HepG2 (cell line): Measurements from ENCODE around the gene POLL. TPM values are rescaled to one million over a fixed set of nuclear protein-coding genes. Genes with fewer than 3 reads are reported as not detected.

ENCODE experiments used
- ATAC-seq: fragments of 200-7000 bp; cut with Tn5 transposase; 3 replicates; pipeline ENCODE4 v1.9.1; 2020; ENCODE audit warnings: mild to moderate bottlenecking, moderate library complexity
- BruUV-seq: library from RNA; stranded (reverse); fragments of 400-500 nt; replicated peaks from 2 replicates; lab custom pipeline; 2021; lab: Mats Ljungman, UMichigan
- CTCF ChIA-PET: fragments of 300-600 bp; formaldehyde crosslinking; extraction: SDS; loops from one replicate; lab custom pipeline; 2021; ENCODE audit warnings: low total read pairs, inconsistent platforms, low intra/inter-chr PET ratio; lab: Yijun Ruan, JAX
- POLR2A ChIA-PET: fragments of 350-600 bp; sonication (Branson Sonifier 250); formaldehyde crosslinking; loops from one replicate; lab custom pipeline; 2020; ENCODE audit warnings: antibody characterized with exemption, inconsistent platforms; lab: Yijun Ruan, JAX
- DNase-seq: peaks from one replicate; pipeline ENCODE4 v3.0.0-alpha.2; 2015; ENCODE audit warnings: low spot score
- FAIRE-seq: peaks from 3 replicates; lab custom pipeline; 2011; peaks lifted over from hg19 to GRCh38; lab: Jason Lieb, UNC
- H2AFZ ChIP-seq: one replicate; pipeline ENCODE4 v1.6.1; 2011; ENCODE audit warnings: low read length, inconsistent platforms
- H3K27ac ChIP-seq: fragments of 300-600 bp; 3 replicates; pipeline ENCODE4 v1.8.0; 2011; ENCODE audit warnings: mixed run types, mild to moderate bottlenecking, mixed read lengths, low read length, inconsistent platforms; ENCODE audit not compliant: insufficient read depth; ENCODE audit errors: extremely low read length
- H3K27me3 ChIP-seq, 2 experiments: fragments of 200-600 bp in 1 of 2; 2 replicates in 1 of 2; 3 replicates in 1 of 2; pipeline versions ENCODE4 v1.6.0 to v1.8.0; 2011; ENCODE audit warnings: low read length in 2 of 2, mild to moderate bottlenecking in 2 of 2, moderate library complexity in 2 of 2, inconsistent platforms in 1 of 2; ENCODE audit not compliant: insufficient read depth in 2 of 2, control insufficient read depth in 1 of 2
- H3K36me3 ChIP-seq, 2 experiments: fragments of 200-600 bp in 1 of 2; replicated peaks in 1 of 2; 2 replicates in 1 of 2; 3 replicates in 1 of 2; pipeline versions ENCODE4 v1.5.1 to v1.8.0; 2011; ENCODE audit warnings: low read length in 2 of 2, inconsistent platforms in 1 of 2; ENCODE audit not compliant: insufficient read depth in 2 of 2, control insufficient read depth in 1 of 2
- H3K4me1 ChIP-seq: 2 replicates; pipeline ENCODE4 v1.5.1; 2012; ENCODE audit warnings: low read length, inconsistent platforms; ENCODE audit not compliant: insufficient read depth
- H3K4me2 ChIP-seq: 2 replicates; pipeline ENCODE4 v1.6.0; 2011; ENCODE audit warnings: low read depth, low read length, inconsistent platforms
- H3K4me3 ChIP-seq, 3 experiments: fragments of 200-600 bp in 1 of 3; sonication (generic), shearing (Covaris generic) in 1 of 3; replicated peaks in 1 of 3; 2 replicates each; pipeline ENCODE4 v1.5.1; 2011 to 2016; ENCODE audit warnings: low read length in 3 of 3, inconsistent platforms in 2 of 3, low read depth in 2 of 3, mild to moderate bottlenecking in 2 of 3, control low read depth in 1 of 3, mixed read lengths in 1 of 3; ENCODE audit not compliant: insufficient read depth in 1 of 3
- H3K79me2 ChIP-seq: one replicate; pipeline ENCODE4 v1.6.1; 2011; ENCODE audit warnings: low read length, inconsistent platforms; ENCODE audit not compliant: insufficient read depth
- H3K9ac ChIP-seq: 2 replicates; pipeline ENCODE4 v1.6.0; 2011; ENCODE audit warnings: mild to moderate bottlenecking, low read depth, low read length, inconsistent platforms; ENCODE audit not compliant: insufficient read depth
- H3K9me3 ChIP-seq: 2 replicates; pipeline ENCODE4 v1.5.1; 2012; ENCODE audit warnings: mild to moderate bottlenecking, low read length
- H4K20me1 ChIP-seq: 2 replicates; pipeline ENCODE4 v1.6.0; 2011; ENCODE audit warnings: inconsistent platforms, mild to moderate bottlenecking, low read length, moderate library complexity; ENCODE audit not compliant: insufficient read depth
- ATF3 ChIP-seq: sonication (generic); formaldehyde crosslinking; IDR thresholded peaks from 2 replicates; pipeline ENCODE4 v1.4.0; 2020; ENCODE audit warnings: missing genetic modification reagents
- BCL6 ChIP-seq: IDR thresholded peaks from 2 replicates; pipeline ENCODE4 v1.6.1; 2016; ENCODE audit warnings: missing genetic modification reagents, missing compliant biosample characterization
- DRAP1 ChIP-seq: IDR thresholded peaks from 2 replicates; pipeline ENCODE4 v1.6.1; 2016; ENCODE audit warnings: missing genetic modification reagents, missing compliant biosample characterization
- FOXK1 ChIP-seq: sonication (generic); formaldehyde crosslinking; IDR thresholded peaks from 2 replicates; pipeline ENCODE4 v1.4.0; 2020; ENCODE audit warnings: low read depth, missing genetic modification reagents, borderline replicate concordance
- HNF4G ChIP-seq, 2 experiments: sonication (generic) in 1 of 2; formaldehyde crosslinking in 1 of 2; IDR thresholded peaks; 2 replicates each; pipeline versions ENCODE4 v1.4.0 to v1.6.1; 2011 to 2020; ENCODE audit warnings: borderline replicate concordance in 2 of 2, low read depth in 2 of 2, mild to moderate bottlenecking in 2 of 2, low read length in 1 of 2, missing genetic modification reagents in 1 of 2, moderate library complexity in 1 of 2
- ISX ChIP-seq: sonication (generic); formaldehyde crosslinking; conservative IDR thresholded peaks from 2 replicates; pipeline ENCODE4 v1.5.0; 2020; ENCODE audit warnings: missing genetic modification reagents
- KAT2B ChIP-seq: fragments of 150-350 bp; IDR thresholded peaks from 2 replicates; pipeline ENCODE4 v1.6.1; 2014; ENCODE audit warnings: low read depth, low read length, borderline replicate concordance
- KLF9 ChIP-seq: IDR thresholded peaks from 2 replicates; pipeline ENCODE4 v1.6.1; 2016; ENCODE audit warnings: low read depth
- NPAS2 ChIP-seq: sonication (generic); formaldehyde crosslinking; IDR thresholded peaks from 2 replicates; pipeline ENCODE4 v1.8.0; 2022; ENCODE audit warnings: mild to moderate bottlenecking, missing genetic modification reagents, borderline replicate concordance
- PCBP1 ChIP-seq: fragments of 200-400 bp; formaldehyde crosslinking; IDR thresholded peaks from 2 replicates; pipeline ENCODE4 v1.6.1; 2017; ENCODE audit warnings: mild to moderate bottlenecking, low read depth, low read length, borderline replicate concordance
- THAP9 ChIP-seq: sonication (generic); formaldehyde crosslinking; IDR thresholded peaks from 2 replicates; pipeline ENCODE4; 2020; ENCODE audit warnings: missing genetic modification reagents, mild to moderate bottlenecking, borderline replicate concordance
- TRIM24 ChIP-seq: sonication (generic); formaldehyde crosslinking; IDR thresholded peaks from 2 replicates; pipeline ENCODE4 v1.8.0; 2022; ENCODE audit warnings: mild to moderate bottlenecking, missing genetic modification reagents
- ZBTB8A ChIP-seq: sonication (generic); formaldehyde crosslinking; IDR thresholded peaks from 2 replicates; pipeline ENCODE4 v1.4.0; 2020; ENCODE audit warnings: mild to moderate bottlenecking, low read depth, missing genetic modification reagents, borderline replicate concordance
- ZNF12 ChIP-seq: sonication (generic); formaldehyde crosslinking; IDR thresholded peaks from 2 replicates; pipeline ENCODE4 v1.5.0; 2020; ENCODE audit warnings: missing genetic modification reagents
- ZNF180 ChIP-seq: sonication (generic); formaldehyde crosslinking; IDR thresholded peaks from 2 replicates; pipeline ENCODE4 v1.4.0; 2020; ENCODE audit warnings: low read depth, missing genetic modification reagents, borderline replicate concordance
- ZNF343 ChIP-seq: sonication (generic); formaldehyde crosslinking; IDR thresholded peaks from 2 replicates; pipeline ENCODE4 v1.4.0; 2020; ENCODE audit warnings: mild to moderate bottlenecking, missing genetic modification reagents
- ZNF362 ChIP-seq: sonication (generic); formaldehyde crosslinking; IDR thresholded peaks from 2 replicates; pipeline ENCODE4 v1.4.0; 2020; ENCODE audit warnings: missing genetic modification reagents, mild to moderate bottlenecking, borderline replicate concordance
- ZSCAN12 ChIP-seq: sonication (generic); formaldehyde crosslinking; IDR thresholded peaks from 2 replicates; pipeline ENCODE4 v1.9.0; 2021; ENCODE audit warnings: mild to moderate bottlenecking, missing genetic modification reagents
- WGBS: methylation state at CpG from one replicate; pipeline ENCODE4 v1.1.6; 2017; ENCODE audit warnings: low lambda C conversion rate; 5-methylcytosine and 5-hydroxymethylcytosine counted together
- in situ Hi-C: cut with HindIII; loops from 2 replicates; pipeline ENCODE4 v1.10.0; 2017; ENCODE audit warnings: low pct_unique_long_range_greater_than_20kb; ENCODE audit not compliant: extremely low pct_ligation_motif_present
- intact Hi-C: fragments of 100-400 bp; cut with micrococcal nuclease; formaldehyde crosslinking; loops from one replicate; pipeline ENCODE4 v1.10.0; 2022; ENCODE audit not compliant: unreplicated experiment
- polyA plus RNA-seq, 8 experiments: library from polyadenylated mRNA; depleted of rRNA in 3 of 8; stranded (reverse) in 7 of 8; unstranded in 1 of 8; fragments of >200 nt; fragmentation: Illumina TruSeq in 4 of 8; extraction: Trizol in 4 of 8; gene quantifications; 2 replicates each; pipeline versions ENCODE4 v1.2.1 to v1.2.3, GENCODE V29; 2011 to 2016; ENCODE audit warnings: low read depth in 4 of 8, missing spikeins in 1 of 8, mixed read lengths in 1 of 8; ENCODE audit not compliant: insufficient read depth in 1 of 8
- total RNA-seq, 5 experiments: library from RNA; depleted of rRNA; stranded (reverse); fragments of >200 nt; fragmentation: Illumina TruSeq; extraction: Trizol; gene quantifications; 2 replicates each; pipeline ENCODE4 v1.2.3, GENCODE V29; 2016; ENCODE audit warnings: low read depth in 1 of 5

POLL gene
- total and polyA plus RNA-seq, 2 of the 13 experiments (the other 11 are each of a cell fraction or from before 2014, with no cell fraction given): 13.8 to 19.1 TPM

GRCh38 chr10:101564490-101564991 lies 23.5 kb downstream of the POLL start:
- no peak for TF ChIP-seq ISX (CRISPR knock-in tag)
- no peak for TF ChIP-seq DRAP1
- no peak for TF ChIP-seq ZNF180 (CRISPR knock-in tag)
- no peak for TF ChIP-seq TRIM24
- TF ChIP-seq ZBTB8A (CRISPR knock-in tag): no peak
- TF ChIP-seq ZNF362: no peak
- TF ChIP-seq ATF3 (CRISPR knock-in tag): no peak
- TF ChIP-seq THAP9 (CRISPR knock-in tag): no peak
- TF ChIP-seq NPAS2 (CRISPR knock-in tag): no peak
- no peak for TF ChIP-seq FOXK1 (CRISPR knock-in tag)
- TF ChIP-seq ZNF12 (CRISPR knock-in tag): no peak
- no peak for TF ChIP-seq ZSCAN12 (CRISPR knock-in tag)
- TF ChIP-seq KLF9 (CRISPR knock-in tag): no peak
- no peak for TF ChIP-seq BCL6 (CRISPR knock-in tag)
- TF ChIP-seq KAT2B: no peak
- no peak for TF ChIP-seq PCBP1
- no peak for TF ChIP-seq HNF4G (IDR thresholded peaks at IDR 0.05; ENCODE audit: borderline replicate concordance, low read depth, low read length)
- no peak for TF ChIP-seq HNF4G (CRISPR knock-in tag; IDR thresholded peaks at IDR 0.05; ENCODE audit: borderline replicate concordance, low read depth)
- TF ChIP-seq ZNF343 (CRISPR knock-in tag): no peak
- BruUV-seq: no TSS peak
- Histone ChIP-seq H3K36me3 (no peaks in the 10 kb centered on the region), H3K9me3 (no peaks in the 10 kb centered on the region), H2AFZ (no peak overlapping the region), H3K4me2 (no peak overlapping the region), H3K27me3 (peaks cover 0 to 45% of the 10 kb centered on the region in 2 experiments; a peak in 4 of 5 replicates), H3K4me1 (peaks cover 42% of the 10 kb centered on the region), H3K27ac (no peak overlapping the region), H3K4me3 (no peak overlapping the region), H3K79me2 (no peaks in the 10 kb centered on the region), H3K9ac (no peak overlapping the region), H4K20me1 (no peaks in the 10 kb centered on the region)
- ChIA-PET POLR2A (no interaction called here), CTCF (no interaction called here)
- 58% methylated on average over 11 of the region's 15 CpGs for WGBS
- no peak for FAIRE-seq
- in situ Hi-C loops: no loop called here
- DNase-seq: no peak
- intact Hi-C loops: no loop called here
- no peak for ATAC-seq
